Hepatocyte (in vitro differentiated cells): ENCODE results near the gene MCF2L.

Source experiments
- CTCF ChIP-seq: fragments of 200-600 bp; sonication (generic); IDR thresholded peaks from 2 replicates; pipeline ENCODE4 v1.5.1; 2016; ENCODE audit warnings: antibody characterized with exemption, mild to moderate bottlenecking; ENCODE audit not compliant: poor library complexity
- EZH2 ChIP-seq: fragments of 200-600 bp; sonication (generic); IDR thresholded peaks from 2 replicates; pipeline ENCODE4 v1.6.1; 2016; ENCODE audit warnings: antibody characterized with exemption, mild to moderate bottlenecking, borderline replicate concordance

GRCh38 chr13:113129480-113129879 is 160.5 kb downstream of the MCF2L start:
- TF ChIP-seq CTCF (no peak), EZH2 (no peak)
